Activated CD8-positive, alpha-beta memory T cell treated with anti-CD3 and anti-CD28 coated beads for 36 hours (primary cell): ENCODE results near the gene FCRLA. TPM values are rescaled to one million over a fixed set of nuclear protein-coding genes. Genes with fewer than 3 reads are reported as not detected.
"Not testable (repeated sequence)": the region's sequence is repeated elsewhere in the genome, so short reads cannot be mapped to it uniquely, and the experiment has no call there.

Experiments
- CTCF ChIA-PET: fragments of 350-600 bp; sonication (Branson Sonifier 250); formaldehyde crosslinking; loops from one replicate; lab custom pipeline; 2021; ENCODE audit warnings: antibody characterized with exemption; lab: Charles Lee
- POLR2A ChIA-PET: fragments of 350-600 bp; sonication (Branson Sonifier 250); formaldehyde crosslinking; loops from one replicate; lab custom pipeline; 2021; ENCODE audit warnings: antibody characterized with exemption; lab: Charles Lee
- total RNA-seq, 2 experiments: library from RNA; stranded (reverse); gene quantifications; one replicate each; pipeline ENCODE4 v1.2.3, GENCODE V29; 2021

FCRLA gene, protein sequence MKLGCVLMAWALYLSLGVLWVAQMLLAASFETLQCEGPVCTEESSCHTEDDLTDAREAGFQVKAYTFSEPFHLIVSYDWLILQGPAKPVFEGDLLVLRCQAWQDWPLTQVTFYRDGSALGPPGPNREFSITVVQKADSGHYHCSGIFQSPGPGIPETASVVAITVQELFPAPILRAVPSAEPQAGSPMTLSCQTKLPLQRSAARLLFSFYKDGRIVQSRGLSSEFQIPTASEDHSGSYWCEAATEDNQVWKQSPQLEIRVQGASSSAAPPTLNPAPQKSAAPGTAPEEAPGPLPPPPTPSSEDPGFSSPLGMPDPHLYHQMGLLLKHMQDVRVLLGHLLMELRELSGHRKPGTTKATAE
- not detected for total RNA-seq

DNA sequence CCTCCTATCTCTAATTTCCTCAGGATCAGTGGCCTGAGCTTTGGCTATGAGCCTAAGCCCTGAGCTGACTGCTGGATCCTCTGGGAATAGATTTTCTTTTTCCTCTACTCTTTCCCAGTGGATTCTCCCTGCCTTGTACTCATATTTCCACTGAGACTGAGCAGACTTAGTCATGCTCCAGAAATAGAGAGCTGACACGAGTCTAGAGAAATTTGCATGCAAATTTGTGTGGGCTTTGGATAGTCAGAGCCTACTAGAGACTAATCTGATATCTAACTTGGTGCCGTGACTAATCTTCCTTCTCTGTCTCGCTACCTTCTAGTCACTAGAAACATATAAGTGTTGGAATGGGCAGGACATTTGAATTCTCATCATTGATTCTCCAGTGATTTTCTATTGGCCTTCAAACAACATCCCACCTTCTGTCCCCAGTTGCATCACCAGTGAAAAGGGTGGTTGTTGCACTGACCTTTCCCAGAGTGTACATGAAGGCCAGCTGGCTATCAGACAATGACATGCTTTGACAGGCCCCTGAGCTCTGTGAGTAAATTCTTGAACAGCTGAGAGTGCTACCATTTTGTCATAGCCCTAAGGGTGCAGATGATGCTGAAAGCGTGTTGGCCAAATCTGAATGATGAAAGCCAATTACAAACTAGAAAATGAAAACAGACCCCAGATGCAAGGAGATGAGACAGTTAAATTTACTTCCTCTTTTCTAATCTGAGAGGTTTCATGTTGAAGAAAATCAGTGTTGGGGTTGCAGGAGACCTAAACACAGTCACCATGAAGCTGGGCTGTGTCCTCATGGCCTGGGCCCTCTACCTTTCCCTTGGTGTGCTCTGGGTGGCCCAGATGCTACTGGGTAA lies at the start of gene FCRLA:
Gene FCRLA, plus strand, starts transcription at position 748 of the 866 bp plus-strand sequence. Its CDS starts 36 bp downstream, at position 784.
- POLR2A ChIA-PET, result no interaction called here
- CTCF ChIA-PET, result interaction anchor here (1.0 to 1.4 kb wide), 2 partner anchors 17 to 33 kb away, joined by 3 to 4 read pairs; no protein-coding TSS in a partner anchor

DNA sequence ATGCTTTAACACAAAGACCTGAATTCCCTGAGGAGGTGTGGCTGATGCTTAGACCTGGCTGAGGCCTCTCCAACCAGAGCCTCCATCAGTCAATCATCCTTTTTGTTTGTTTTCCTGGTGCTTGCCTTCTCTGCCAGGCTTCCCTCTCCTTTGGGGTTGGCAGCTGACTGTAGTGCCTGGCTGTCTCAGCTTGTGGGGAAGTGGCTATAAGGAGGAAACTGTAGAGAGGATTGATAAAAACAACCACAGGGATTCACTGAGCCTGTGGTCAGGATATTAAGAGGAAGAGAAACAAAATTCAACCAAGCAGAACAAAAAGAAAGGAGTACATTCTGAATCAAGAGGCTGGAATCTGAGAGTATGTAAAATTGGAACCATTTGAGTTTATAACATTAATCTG lies 48.5 kb upstream of the FCRLA start:
- POLR2A ChIA-PET, CTCF ChIA-PET: not testable (repeated sequence)

DNA sequence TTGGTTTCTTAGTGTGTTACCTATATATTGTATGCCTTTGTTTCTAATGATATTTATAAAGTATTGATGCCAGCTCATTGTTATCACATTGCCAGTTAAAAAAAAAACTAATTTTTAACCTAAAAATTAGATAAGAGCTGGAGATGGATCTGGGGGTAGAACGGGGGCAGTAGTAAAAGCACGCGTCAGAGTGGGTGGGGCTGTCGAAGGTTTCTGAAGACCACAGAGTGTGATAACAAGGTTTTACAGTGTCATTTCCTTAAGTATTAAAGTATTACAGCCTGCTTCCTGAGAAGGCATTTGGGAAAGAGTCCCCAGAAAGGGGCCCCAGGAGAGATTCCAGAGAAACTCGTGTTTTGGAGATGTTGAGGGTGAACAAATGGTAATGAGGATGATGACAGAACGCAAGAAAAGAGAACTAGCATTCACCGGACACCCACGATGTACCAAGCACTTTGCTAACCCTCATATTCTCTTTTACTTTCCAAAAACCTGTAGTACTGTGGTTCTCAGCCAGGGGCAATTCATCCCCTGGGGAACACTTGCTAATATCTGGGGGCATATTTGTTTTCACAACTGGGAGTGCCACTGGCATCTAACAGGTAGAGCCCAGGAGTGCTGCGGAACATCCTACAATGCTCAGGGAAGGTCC lies 45.2 kb upstream of the FCRLA start:
- POLR2A ChIA-PET, CTCF ChIA-PET: not testable (repeated sequence)

DNA sequence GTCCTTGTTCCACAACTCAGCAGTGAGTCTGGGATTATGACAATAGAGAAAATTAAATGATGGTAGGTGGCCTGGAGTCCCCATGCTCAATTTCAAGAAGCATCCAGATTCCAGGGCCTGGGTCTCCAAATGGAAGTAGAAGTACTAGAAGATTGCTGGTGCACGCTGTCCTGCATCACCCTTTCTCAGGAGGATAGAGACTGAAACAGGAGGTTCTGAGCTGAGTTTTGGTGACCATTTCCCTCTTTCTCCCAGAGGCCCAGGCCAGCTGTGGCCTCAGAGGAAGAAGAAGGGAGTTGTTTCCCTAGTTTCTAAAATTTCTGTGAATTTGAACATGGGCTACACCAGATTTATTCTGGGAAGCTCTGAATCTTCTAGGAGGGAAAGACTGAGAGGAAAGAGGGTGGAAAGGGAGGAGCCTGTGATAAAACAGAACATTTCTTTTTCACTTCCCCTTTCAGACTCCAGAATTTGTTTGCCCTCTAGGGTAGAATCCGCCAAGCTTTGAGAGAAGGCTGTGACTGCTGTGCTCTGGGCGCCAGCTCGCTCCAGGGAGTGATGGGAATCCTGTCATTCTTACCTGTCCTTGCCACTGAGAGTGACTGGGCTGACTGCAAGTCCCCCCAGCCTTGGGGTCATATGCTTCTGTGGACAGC lies 44.2 kb upstream of the FCRLA start, which contains the start of gene FCGR2B:
Gene FCGR2B, plus strand, starts transcription at position 460 of the 656 bp plus-strand sequence. Its CDS starts 99 bp downstream, at position 559.
- POLR2A ChIA-PET, CTCF ChIA-PET: not testable (repeated sequence)

DNA sequence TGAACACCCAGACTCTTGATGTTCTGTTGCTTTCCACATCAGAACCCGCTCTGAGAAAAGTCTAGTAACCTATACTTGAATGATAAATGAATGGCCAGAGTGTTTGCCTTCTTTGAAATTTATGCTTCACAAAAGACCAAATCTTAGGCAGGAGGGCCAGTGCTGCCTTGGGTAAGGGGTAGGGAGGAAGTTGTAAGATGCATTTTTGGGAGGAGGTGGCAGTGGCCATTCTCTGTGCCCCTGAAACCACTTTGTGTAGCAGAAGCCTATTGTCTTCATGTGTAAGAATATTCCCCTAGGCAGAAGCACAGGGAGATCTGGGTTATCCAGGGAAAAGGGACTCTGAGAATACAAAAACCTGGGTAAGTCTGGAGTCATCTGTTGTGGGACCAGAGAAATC lies 43.5 kb upstream of the FCRLA start:
- POLR2A ChIA-PET, CTCF ChIA-PET: not testable (repeated sequence)

DNA sequence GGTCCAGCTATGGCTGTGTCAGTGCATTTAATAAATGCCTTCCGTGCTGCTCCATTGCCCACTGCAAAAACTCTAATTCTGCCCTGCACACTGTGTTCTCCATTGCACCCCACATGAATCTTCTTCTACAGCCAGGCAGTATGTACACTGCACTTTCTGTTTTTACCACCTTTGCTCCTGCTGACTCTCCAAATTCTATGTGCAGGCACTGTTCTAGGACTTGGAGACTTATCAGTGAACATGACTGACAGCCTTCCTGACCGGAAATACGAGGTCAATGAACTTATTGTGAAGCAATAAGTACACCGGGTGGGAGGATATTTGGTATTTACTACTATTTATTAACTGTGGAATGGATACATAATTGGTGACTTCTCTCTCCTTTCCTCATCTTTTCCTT lies 42.3 kb upstream of the FCRLA start:
- POLR2A ChIA-PET, CTCF ChIA-PET: not testable (repeated sequence)

DNA sequence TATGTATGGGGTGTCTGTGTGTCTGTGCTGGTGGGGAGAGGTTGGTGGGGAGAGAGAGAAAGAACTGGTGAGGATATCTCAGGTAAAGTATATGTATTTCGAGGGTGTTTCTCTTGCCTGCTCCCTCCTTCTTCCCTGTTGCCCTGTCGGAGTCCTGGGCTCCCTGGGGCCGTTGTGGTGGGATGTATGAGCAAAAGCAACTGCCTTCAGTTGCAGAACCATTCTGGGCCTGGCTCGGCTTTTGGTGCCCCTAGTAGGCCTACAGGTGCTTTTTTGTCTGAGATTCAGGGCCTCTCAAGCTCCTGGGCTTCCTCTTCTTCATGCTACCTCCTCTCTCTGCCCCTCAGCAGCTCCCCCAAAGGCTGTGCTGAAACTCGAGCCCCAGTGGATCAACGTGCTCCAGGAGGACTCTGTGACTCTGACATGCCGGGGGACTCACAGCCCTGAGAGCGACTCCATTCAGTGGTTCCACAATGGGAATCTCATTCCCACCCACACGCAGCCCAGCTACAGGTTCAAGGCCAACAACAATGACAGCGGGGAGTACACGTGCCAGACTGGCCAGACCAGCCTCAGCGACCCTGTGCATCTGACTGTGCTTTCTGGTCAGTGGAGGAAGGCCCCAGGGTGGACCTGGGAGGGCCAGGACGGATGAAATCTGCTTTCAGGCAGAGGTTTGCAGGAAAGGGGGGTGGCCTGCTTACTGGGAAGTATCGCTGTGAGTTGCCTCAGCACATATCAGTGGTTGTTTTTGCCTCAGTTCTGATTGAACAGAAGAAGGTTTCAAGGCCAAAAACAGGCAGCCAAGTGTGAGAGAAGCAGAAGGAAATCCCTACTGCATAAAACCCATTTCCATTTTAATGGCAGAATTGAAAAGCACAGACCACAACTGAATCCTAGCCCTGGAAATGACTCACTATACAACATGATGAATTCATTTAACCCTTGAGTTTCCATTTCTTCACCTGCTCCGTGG lies 35.7 kb upstream of the FCRLA start:
- POLR2A ChIA-PET, CTCF ChIA-PET: not testable (repeated sequence)

DNA sequence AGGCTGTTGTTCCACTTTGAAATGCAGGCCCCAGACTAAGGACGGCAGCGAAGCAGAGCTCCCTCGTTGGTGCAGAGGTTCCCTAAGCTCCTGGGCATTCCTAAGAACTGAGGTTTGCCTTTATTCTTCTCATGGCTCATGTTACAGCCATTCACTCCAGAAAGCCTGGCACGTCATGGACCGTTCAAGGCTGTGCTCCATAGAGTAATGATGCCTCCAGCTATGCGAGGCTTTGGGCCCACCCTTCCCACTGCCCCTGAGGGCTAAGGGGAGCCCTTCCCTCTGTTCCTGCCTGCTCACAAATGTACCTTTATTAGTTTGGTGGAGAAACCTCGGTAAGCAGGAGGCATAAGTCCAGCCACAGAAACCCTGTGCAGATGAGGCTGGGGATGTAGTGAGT lies 33.6 kb upstream of the FCRLA start:
- POLR2A ChIA-PET, CTCF ChIA-PET: not testable (repeated sequence)

DNA sequence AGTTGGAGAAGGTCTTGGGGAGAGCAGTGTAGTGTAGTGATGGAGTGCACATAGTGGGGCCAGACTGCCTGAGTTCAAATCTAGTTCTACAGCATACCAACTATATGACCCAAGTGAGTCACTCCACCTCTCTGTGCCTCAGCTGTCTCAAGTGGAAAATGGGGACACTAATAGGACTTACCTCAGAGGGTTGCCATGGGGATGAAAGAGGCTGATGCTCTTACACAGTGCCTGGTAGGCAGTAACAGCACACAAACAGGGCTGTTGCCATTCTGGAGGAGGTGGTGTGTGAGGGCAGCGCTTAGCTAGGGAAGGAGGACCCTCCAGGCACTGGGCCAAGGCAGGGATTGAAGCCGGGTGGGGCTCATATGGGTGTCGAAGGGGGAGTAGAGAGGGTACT lies 32.6 kb upstream of the FCRLA start:
- CTCF ChIA-PET, POLR2A ChIA-PET: not testable (repeated sequence)

DNA sequence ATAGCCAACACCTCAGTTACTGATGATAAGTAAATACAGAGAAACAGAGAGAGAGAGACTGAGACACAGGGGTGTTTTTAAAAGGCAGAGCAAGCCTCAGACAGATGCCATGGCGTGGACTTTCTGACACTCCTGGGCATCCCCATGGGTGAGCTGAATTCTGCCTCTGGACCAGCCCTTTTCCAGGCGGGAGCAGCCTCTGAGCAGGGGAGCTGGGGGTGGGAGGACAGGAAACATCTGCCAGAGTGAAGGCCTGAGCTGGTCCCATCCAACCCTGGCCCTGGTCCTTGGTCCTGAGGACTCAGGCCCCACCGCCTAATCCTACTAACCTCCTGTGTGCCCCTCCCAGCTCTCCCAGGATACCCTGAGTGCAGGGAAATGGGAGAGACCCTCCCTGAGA lies 32.1 kb upstream of the FCRLA start:
- CTCF ChIA-PET, POLR2A ChIA-PET: not testable (repeated sequence)

DNA sequence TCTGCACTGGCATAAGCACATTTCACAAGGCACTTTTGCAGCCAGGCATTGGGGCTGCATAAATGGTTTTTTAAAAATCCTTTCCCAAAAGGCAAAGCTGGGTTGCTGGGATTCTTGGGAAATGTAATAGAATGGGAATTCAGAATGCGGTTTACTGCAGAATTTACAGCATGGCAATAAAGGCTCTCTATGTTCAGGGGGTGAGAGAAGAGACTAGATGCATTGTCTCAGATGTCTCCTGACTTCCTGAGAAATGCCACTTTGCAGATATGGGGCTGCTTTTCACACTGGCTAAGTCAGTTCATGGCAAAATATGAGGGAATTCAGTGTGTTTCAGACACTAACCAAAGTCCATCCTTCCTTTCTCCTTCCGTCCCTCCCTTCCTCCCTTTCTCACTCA lies 30.6 kb upstream of the FCRLA start:
- POLR2A ChIA-PET, result no interaction called here

DNA sequence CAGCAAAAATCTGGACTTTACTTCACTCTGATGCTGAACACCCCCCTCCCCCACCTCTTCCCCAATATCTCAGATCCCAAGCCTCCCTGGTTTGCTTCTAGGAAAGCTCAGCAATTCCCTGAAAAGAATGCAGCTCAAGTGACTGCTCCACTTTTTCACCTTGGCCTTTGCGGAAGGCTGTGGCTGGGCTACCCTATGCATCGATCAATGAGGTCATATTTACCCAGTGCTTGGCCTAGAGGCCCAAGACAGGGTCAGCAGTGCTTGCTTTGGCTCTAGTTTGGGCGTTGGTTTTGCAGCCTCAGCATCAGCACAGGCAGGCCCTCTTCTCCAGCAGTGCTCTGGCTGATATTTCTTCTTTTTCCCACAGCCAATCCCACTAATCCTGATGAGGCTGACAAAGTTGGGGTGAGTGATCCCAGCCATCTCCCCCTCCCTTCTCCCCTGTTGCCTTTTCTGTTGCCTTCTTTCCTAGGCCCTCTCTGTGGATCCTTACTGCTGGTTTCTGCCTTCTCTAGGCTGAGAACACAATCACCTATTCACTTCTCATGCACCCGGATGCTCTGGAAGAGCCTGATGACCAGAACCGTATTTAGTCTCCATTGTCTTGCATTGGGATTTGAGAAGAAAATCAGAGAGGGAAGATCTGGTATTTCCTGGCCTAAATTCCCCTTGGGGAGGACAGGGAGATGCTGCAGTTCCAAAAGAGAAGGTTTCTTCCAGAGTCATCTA lies 29.9 kb upstream of the FCRLA start:
- ChIA-PET POLR2A (no interaction called here), CTCF (no interaction called here)

More for the DNA sequence above, 30.6 kb upstream of the FCRLA start:
- CTCF ChIA-PET, result no interaction called here

DNA sequence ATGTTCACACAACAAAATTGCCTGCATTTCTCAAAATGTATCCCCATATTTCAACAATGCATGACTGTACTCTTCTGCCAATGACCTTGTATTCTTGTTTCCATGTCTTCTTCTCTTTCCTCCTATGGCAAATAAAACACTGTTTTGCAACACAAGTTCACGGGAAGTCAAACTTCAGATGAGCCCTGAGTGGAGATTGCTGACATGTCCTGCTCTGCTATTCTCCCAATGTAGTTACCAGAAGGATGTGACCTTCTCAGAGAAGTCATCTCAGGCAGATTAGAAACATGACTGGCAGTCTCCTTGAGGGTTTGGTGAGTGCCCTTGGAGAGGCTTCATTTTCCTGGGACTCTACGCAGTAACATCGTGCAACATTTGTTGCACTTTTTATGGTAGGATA lies 28.5 kb upstream of the FCRLA start:
- ChIA-PET CTCF (no interaction called here), POLR2A (no interaction called here)

DNA sequence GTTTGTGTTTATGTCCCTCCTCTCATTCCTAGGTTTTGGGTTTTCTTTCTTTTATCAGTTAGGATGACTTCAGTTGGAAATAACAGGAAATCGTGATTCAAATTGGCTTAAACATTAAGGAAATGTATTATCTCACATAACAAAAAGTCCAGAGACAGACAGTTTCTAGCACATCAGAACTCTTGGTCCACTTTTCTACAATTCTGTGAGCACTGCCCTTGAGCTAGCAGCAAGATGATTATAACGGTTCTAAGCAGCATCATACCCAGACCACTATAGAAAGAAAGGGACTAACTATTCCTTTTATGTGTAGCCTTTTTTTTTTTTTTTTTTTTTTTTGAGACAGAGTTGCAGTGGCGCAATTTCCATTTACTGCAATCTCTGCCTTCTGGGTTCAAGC lies 25.1 kb upstream of the FCRLA start:
- ChIA-PET CTCF (interaction anchor here (1.0 kb wide), 1 partner anchor 59 kb away, joined by 3 read pairs; no protein-coding TSS in a partner anchor), POLR2A (no interaction called here)

DNA sequence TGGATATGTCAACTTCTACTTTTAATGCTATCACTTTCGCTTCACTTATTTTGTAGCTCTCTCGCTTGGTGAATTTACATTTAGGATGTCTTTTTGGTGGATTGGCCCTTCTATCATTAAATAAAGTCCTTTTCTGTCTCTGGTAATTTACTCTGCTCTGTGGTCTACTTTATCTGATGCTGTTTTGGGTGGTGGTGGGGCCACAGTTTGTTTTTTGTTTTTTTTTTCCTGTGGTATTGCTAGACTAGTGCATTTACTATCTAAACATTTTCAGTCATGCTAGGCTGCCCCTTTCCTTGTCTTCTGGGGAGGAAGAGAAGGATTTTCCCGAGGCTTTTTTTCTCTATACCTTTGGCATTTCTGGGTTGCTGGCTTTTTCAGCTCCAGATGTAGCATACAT lies 18.1 kb upstream of the FCRLA start:
- ChIA-PET CTCF (no interaction called here), POLR2A (no interaction called here)

DNA sequence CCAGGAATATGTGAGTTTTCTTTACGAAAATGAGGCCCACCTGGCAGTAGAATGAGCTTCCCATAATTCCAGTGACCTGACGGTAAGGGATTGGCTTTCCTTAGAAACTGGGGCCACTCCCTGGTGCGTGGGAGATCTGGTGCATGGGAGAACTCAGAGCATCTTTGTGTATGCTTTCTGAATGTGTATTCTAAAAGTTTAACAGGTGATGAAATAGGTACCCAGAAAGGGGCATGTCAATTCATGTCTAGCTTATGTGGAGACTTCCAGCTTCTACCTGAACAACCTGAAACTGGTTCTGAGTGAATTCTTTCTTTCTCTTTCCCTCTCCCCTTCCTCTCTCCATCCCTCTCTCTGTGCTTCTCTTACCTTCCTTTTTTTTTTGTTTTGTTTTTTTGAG lies 15.2 kb upstream of the FCRLA start:
- CTCF ChIA-PET, result no interaction called here
- POLR2A ChIA-PET, result no interaction called here

DNA sequence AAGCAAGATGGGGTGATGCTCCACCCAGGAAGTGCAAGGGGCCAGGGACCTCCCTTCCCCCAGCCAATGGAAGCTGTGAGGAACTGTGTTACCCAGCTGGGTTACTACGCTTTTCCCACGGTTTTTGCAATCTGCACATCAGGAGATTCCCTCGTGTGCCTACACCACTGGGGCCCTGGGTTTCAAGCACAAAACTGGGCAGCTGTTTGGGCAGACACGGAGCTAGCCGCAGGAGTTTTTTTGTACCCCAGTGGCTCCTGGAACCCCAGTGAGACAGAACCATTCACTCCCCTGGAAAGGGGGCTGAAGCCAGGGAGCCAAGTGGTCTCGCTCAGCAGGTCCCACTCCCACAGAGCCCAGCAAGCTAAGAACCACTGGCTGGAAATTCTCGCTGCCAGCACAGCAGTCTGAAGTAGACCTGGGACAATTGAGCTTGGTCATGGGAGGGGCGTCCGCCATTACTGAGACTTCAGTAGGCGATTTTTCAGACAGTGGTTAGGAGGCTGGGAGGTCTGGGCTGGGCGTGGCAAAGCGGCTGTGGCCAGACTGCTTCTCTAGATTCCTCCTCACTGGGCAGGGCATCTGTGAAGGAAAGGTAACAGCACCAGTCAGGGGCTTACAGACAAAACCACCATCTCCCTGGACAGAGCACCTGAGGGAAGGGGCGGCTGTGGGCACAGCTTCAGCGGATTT lies 13.9 kb upstream of the FCRLA start:
- POLR2A ChIA-PET, CTCF ChIA-PET: not testable (repeated sequence)
